Activated naive CD8-positive, alpha-beta T cell treated with anti-CD3 and anti-CD28 coated beads, Interleukin-2, amount 50 U/mL, for 16 hours (primary cell): ENCODE results near the gene POMT2.
"Not testable (repeated sequence)": the region's sequence is repeated elsewhere in the genome, so short reads cannot be mapped to it uniquely, and the experiment has no call there.

Experiments
- DNase-seq: peaks from one replicate; pipeline ENCODE4 v3.0.0-alpha.2; 2020; ENCODE audit warnings: low read depth, low spot score

Gene POMT2, protein sequence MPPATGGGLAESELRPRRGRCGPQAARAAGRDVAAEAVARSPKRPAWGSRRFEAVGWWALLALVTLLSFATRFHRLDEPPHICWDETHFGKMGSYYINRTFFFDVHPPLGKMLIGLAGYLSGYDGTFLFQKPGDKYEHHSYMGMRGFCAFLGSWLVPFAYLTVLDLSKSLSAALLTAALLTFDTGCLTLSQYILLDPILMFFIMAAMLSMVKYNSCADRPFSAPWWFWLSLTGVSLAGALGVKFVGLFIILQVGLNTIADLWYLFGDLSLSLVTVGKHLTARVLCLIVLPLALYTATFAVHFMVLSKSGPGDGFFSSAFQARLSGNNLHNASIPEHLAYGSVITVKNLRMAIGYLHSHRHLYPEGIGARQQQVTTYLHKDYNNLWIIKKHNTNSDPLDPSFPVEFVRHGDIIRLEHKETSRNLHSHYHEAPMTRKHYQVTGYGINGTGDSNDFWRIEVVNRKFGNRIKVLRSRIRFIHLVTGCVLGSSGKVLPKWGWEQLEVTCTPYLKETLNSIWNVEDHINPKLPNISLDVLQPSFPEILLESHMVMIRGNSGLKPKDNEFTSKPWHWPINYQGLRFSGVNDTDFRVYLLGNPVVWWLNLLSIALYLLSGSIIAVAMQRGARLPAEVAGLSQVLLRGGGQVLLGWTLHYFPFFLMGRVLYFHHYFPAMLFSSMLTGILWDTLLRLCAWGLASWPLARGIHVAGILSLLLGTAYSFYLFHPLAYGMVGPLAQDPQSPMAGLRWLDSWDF

GRCh38 chr14:77320238-77320935 lies at the start of gene POMT2:
Gene POMT2 (minus strand): TSS chr14:77320883. CDS start chr14:77320681, 202 bp downstream.
- DNase-seq: peak; percentile 85

- no peak for DNase-seq
These were observed 48.6 kb upstream of the POMT2 start for GRCh38 chr14:77369285-77369684.

- no peak for DNase-seq
These were observed 43.5 kb upstream of the POMT2 start for GRCh38 chr14:77364146-77364545.

DNA sequence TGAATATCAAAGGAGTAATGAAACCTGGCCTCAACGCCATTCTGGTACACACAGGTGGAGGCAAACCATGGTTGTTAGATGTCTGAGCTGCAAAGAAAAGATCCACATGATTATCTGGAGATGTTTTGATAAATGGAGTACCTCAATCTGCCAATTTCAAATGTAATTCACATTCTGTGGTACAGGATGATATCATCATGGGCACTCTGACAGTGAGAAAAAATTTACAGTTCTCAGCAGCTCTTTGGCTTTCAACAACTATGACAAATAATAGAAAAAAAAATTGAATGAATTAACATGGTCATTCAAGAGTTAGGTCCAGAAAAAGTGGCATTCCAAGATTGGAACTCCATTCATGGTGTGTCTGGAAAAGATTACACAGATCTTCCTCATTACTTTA lies 38.9 kb upstream of the POMT2 start:
- DNase-seq: no peak

- no peak for DNase-seq
These were observed 36.2 kb upstream of the POMT2 start for GRCh38 chr14:77356899-77357298.

DNA sequence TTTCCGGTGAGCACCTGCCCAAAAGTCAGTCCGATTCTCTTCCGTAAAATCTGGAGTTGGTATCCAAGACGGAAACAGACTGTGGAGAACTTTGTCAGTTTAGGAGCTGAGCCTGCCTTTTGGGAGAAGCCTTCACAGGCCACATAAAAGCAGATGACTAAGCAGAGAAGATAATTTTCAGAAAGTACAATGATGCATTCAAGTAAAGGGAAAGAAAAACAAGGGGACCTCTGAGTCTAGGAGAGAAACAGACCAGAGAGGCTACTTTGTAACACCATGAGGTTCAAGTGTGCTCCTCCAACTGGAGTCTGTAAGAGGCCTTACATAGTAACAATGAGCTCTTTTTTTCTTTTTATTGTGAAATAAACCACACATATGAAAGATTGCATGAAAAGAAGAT lies 35.1 kb upstream of the POMT2 start:
- no peak for DNase-seq

DNA sequence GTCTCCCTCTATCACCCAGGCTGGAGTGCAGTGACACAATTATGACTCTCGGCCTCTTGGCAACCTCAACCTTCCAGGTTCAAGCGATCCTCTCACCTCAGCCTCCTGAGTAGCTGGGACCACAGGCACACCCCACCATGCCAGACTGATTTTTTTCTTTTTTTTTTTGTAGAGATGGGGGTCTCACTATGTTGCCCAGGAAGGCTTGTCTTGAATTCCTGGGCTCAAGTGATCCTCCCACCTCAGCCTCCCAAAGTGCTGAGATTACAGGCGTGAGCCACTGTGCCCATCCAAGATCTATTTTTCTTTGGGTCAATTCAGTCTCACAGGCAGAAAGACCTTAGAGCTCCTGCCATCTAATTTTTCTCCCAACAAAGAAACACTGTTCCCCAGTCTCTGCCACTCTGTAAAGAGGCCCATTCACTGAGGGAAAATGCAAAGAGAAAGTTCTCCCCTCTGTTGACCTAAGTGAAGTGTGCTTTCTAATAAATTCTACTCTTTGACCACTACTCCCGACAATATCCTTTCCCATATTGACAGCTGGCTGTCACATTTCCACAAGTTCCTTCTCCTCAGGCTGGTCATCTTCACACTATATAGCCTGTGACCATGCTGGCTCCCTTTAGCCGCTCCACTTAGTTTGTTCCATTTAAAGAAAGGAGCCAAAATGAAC lies 32.9 kb upstream of the POMT2 start:
- no peak for DNase-seq

DNA sequence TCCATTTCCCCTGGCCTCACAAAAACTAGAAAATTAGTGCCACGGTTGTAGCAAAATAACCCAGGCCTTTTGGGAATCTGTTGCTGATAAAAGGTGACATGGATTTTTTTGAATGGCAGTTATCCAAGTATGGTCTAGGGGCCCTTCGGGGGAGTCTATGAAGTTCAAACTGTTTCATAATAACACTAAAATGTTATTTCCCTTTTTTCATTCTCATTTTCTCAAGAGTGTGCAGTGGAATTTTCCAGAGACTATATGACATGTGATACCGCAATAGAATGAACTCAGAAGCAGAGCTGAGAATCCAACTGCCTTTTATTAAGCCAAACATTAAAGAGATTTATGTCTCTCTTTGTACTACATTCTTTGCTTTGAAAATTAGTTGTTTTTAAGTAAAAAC lies 27.1 kb upstream of the POMT2 start:
- no peak for DNase-seq

DNA sequence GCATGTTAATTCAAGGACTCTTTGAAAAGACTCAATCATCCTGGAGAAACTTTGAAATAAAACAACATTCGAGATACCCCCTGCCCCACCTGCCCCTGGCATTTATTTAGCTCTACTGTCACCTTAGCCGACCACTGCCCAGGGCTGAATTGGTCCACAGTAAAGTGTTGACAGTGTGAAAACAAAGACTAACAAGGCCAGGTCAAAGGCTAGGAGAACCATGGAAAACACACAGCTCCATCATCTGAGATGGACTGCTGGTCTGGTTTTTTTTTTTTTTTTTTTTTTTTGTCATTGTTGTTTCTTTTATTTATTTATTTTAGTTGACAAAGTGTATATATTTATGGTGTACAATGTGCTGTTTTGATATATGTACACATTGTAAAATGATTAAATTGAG lies 25.8 kb upstream of the POMT2 start:
- no peak for DNase-seq

DNA sequence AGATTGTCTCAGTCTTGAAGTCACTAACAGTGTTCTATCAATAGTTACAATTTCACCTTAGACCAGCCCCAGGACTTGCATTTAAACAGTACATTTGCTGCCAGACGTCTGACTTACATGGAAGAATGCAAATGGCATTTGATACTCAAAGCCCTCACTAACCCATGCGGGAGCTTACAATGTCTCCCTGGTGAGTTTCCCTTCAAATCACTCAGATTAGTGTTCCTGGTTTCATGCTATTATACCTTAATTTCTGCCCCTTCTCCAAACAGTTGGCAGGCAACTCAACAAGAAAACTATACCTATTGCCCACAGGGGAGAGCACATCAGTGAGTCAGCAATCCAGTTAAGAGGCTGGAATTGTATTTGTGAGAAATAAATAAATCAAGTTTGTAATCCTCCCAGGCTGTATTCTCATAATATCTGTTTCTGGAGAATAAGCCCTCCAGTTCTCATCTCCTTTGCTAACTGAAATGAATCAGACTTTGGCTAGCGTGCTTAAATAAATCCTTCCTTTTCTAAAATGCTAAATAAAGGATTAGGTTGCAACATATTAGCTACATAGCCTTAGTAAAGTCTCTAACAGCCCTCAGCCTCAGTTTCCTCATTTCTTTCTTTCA lies 23.8 kb upstream of the POMT2 start:
- DNase-seq: no peak

- DNase-seq: no peak
These were observed 23.0 kb upstream of the POMT2 start for GRCh38 chr14:77343662-77344061.

DNA sequence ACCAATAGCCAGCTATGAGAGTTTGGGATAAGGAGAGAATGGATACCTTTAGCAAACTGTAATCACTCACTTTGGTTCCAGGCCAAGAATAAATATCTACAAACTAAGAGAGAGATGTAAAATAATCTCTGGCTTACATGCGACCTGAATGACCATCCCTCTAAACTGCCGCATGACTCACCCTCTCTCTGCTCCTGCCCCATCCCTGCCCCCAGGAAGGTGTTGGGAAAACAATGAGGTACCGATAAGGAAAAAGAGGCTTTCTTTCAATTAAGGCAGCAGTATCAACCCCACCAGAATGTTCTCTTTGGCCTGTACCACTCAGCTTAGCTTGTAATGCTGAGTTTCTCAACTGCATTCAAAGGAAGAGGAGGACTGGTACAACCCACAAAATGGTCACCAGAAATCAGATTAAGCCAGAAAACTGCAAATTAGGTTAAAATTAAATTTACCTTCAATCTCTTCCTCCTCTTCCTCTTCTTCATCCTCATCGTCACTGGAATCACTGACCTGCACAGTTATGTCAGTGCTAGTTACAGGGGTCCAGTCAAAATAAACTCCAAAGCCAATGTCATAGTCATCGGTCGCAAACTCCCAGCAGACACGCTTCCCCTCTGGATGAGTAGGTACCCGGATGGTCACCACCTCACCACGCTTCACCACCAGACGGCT lies 22.2 kb upstream of the POMT2 start:
- no peak for DNase-seq

DNA sequence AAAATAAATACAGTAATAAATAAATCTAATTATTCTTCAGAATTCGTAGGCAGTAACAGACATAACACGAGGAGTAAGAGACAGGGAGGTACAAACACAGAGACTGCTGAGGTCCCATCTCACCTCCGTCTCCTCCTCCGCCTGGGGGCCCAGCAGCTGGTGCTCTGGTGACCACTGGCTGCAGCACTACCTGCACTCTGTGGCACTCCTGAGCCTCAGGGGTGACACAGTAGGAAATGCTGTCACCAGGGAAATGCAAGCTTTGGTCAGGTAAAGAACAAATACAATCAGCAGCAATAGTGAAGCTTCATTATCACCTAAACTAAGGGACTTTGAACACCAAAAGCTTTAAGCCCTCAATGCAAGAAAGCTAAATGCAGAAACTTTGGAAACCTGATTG lies 19.7 kb upstream of the POMT2 start:
- DNase-seq: no peak

DNA sequence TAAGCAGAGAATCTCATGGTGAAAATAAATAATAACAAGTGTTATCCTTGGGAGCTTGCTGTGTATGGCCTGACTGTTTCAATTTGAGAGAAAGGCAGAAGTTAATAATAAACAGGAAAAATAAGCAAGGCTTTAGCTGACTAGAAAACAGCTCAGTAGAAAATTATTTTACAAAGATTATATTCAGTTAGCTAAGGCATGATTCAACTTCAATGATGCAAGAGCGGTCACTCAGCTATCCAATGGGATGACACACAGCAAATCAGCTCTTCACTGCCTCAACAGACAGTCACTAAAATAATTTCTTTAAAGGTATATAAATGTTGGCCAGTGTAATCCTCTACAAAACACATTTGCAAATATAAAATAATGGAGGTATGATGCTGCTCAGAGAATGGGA lies 18.7 kb upstream of the POMT2 start:
- no peak for DNase-seq

- DNase-seq: no peak
These were observed 17.6 kb upstream of the POMT2 start for GRCh38 chr14:77338302-77338701.

GRCh38 chr14:77337880-77338279 lies 17.2 kb upstream of the POMT2 start:
- no peak for DNase-seq

GRCh38 chr14:77337255-77337654 lies 16.6 kb upstream of the POMT2 start:
- DNase-seq: not testable (repeated sequence)

DNA sequence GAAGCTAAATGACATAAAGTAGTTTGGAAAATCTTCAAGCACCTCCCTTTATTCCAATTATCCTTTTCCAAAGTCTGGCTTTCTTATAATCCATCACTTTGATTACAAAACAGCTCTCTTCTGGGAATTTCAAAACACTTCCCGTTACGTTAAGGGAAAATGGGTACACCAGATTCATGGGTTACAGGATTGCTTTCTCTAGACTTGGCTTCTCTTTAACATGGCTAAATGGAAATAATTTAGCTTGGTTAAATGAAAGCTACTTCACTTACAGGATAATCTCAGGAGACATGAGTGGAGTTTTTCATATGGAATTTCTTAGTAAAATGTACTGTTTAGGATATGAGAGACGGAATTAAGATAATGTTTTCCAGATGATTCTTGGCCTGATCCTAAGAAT lies 14.9 kb upstream of the POMT2 start:
- DNase-seq: no peak

DNA sequence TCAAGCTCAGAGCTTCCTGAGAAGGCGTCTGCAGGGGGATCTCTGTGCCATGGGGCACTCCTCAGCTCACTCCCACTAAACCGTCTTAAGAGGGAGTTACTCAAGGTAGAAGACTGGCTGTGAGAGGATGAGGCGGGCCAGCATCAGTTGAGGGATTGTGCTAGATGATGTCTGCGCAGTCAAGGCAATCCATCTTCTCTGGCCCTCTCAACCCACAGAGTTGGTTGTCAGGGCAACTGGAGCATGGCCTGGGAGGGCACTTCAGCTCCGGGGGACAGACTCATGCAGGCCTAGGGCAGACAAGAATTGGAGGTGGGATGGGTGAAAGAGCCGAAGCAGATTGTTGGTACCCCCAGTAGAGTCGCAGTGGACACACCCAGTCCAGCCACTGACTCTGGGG lies 9.2 kb upstream of the POMT2 start:
- no peak for DNase-seq

DNA sequence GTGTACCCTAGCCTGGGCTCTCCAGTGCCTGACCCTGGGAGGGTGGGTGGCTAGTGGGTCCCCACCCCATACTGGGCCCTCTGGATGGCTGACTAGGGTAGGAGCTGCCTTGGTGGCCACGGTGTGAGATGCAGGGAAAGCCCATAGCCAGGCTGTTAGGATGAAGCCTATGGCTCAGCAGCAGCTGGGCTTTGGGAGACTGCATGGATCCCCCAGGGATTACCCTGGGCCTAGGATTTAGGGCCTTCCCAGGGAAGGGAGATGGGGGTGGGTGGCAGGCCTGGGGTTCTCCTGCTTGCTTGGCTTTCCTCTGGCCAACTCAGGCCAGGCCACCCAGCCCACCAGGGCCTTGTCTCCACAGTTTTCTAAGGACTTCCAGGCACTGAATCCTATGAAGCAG lies 6.4 kb upstream of the POMT2 start:
- no peak for DNase-seq

DNA sequence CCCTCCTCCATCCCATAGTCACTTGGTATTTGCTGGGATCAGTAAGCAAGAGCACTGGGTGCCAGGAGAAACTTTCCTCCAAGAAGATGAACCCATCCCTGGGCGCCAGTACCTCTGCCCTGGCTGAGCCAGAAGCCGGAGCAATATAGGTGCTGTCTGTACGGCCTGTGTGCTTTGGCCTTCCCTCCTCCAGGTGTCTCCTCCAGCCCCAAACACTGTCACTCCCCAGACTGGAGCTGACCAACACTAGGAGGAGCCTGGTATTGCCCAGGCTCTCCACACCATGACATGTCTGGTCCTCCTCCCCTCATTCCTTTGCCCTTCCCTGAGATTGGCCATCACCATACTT lies 5.0 kb upstream of the POMT2 start:
- DNase-seq: no peak
